Activated CD4-positive, alpha-beta T cell treated with anti-CD3 and anti-CD28 coated beads for 24 hours (primary cell): ENCODE measurements around the gene QRFP.

Experiments used
- DNase-seq, 2 donors: peaks; one replicate each; pipeline ENCODE4 v3.0.0-alpha.2; 2020; ENCODE audit warnings: low read depth in 2 of 2

The QRFP gene

GRCh38 chr9:130904070-130905044 is 7.7 kb upstream of the QRFP start:
- DNase-seq: no peak

- no peak for DNase-seq
Measured at GRCh38 chr9:130903194-130904069, 6.8 kb upstream of the QRFP start.

- DNase-seq: no peak
Measured at GRCh38 chr9:130902204-130903185, 5.9 kb upstream of the QRFP start.

- DNase-seq: no peak
Measured at GRCh38 chr9:130901498-130902203, 5.0 kb upstream of the QRFP start.

GRCh38 chr9:130900701-130901497 is 4.3 kb upstream of the QRFP start:
- DNase-seq: no peak

GRCh38 chr9:130899051-130899748 is 2.6 kb upstream of the QRFP start:
- no peak for DNase-seq

- no peak for DNase-seq
Measured at GRCh38 chr9:130898552-130898852, 1.9 kb upstream of the QRFP start.

- no peak for DNase-seq
Measured at GRCh38 chr9:130897848-130898551, 1.4 kb upstream of the QRFP start.

GRCh38 chr9:130897105-130897751 is 616 bp upstream of the QRFP start:
- no peak for DNase-seq

GRCh38 chr9:130895481-130896232 is 955 bp downstream of the QRFP start:
- no peak for DNase-seq

- no peak for DNase-seq
Measured at GRCh38 chr9:130895038-130895437, 1.6 kb downstream of the QRFP start.

- no peak for DNase-seq
Measured at GRCh38 chr9:130894546-130894945, 2.1 kb downstream of the QRFP start.

- no peak for DNase-seq
Measured at GRCh38 chr9:130893341-130894101, 3.1 kb downstream of the QRFP start.

GRCh38 chr9:130892477-130893304 is 3.9 kb downstream of the QRFP start:
- DNase-seq: no peak

GRCh38 chr9:130891688-130892476 is 4.7 kb downstream of the QRFP start:
- no peak for DNase-seq
